ENCODE measurements around the gene CEP57.
"Not testable (repeated sequence)": the region's sequence is repeated elsewhere in the genome, so short reads cannot be mapped to it uniquely, and the experiment has no call there.

CEP57 gene

GRCh38 chr11:95805869-95806268, 15.6 kb downstream of the CEP57 start:
- peaks cover 58% of the 10 kb centered on the region for H3K36me3 ChIP-seq (ENCODE audit: insufficient read depth, low read length)
- H3K27me3 ChIP-seq (ENCODE audit: insufficient read depth, low read length), result no peaks in the 10 kb centered on the region
- H2AFZ ChIP-seq (ENCODE audit: low read depth, low read length), result no peak overlapping the region
- no peaks in the 10 kb centered on the region for H3K4me1 ChIP-seq (ENCODE audit: insufficient read depth, low read length)
- no peak overlapping the region for H3K4me3 ChIP-seq (ENCODE audit: low read length)
- H3K9me3 ChIP-seq (ENCODE audit: low read length), result peaks cover 11% of the 10 kb centered on the region

GRCh38 chr11:95806464-95806863, 16.2 kb downstream of the CEP57 start:
- H2AFZ ChIP-seq (ENCODE audit: low read depth, low read length); H3K27me3 ChIP-seq (ENCODE audit: insufficient read depth, low read length); H3K4me3 ChIP-seq (ENCODE audit: low read length); H3K4me1 ChIP-seq (ENCODE audit: insufficient read depth, low read length): not testable (repeated sequence)
- Histone ChIP-seq H3K36me3 (ENCODE audit: insufficient read depth, low read length) (peaks cover 52% of the 10 kb centered on the region), H3K9me3 (ENCODE audit: low read length) (peaks cover 11% of the 10 kb centered on the region)

- H3K4me3 ChIP-seq (ENCODE audit: low read length); H3K27me3 ChIP-seq (ENCODE audit: insufficient read depth, low read length): not testable (repeated sequence)
These were observed 20.8 kb downstream of the CEP57 start for GRCh38 chr11:95811052-95811451.

GRCh38 chr11:95816037-95816436, 25.7 kb downstream of the CEP57 start:
- Histone ChIP-seq H3K4me3 (ENCODE audit: low read length) (no peak overlapping the region), H3K9me3 (ENCODE audit: low read length) (no peaks in the 10 kb centered on the region), H2AFZ (ENCODE audit: low read depth, low read length) (no peak overlapping the region), H3K36me3 (ENCODE audit: insufficient read depth, low read length) (peaks cover 57% of the 10 kb centered on the region), H3K27me3 (ENCODE audit: insufficient read depth, low read length) (no peaks in the 10 kb centered on the region), H3K4me1 (ENCODE audit: insufficient read depth, low read length) (no peaks in the 10 kb centered on the region)

More at GRCh38 chr11:95811052-95811451, 20.8 kb downstream of the CEP57 start:
- peaks cover 42% of the 10 kb centered on the region for H3K36me3 ChIP-seq (ENCODE audit: insufficient read depth, low read length)
- H2AFZ ChIP-seq (ENCODE audit: low read depth, low read length); H3K9me3 ChIP-seq (ENCODE audit: low read length); H3K4me1 ChIP-seq (ENCODE audit: insufficient read depth, low read length): not testable (repeated sequence)

- Histone ChIP-seq H3K4me3 (ENCODE audit: low read length) (no peak overlapping the region), H3K9me3 (ENCODE audit: low read length) (no peaks in the 10 kb centered on the region), H2AFZ (ENCODE audit: low read depth, low read length) (no peak overlapping the region), H3K4me1 (ENCODE audit: insufficient read depth, low read length) (no peaks in the 10 kb centered on the region), H3K27me3 (ENCODE audit: insufficient read depth, low read length) (no peaks in the 10 kb centered on the region), H3K36me3 (ENCODE audit: insufficient read depth, low read length) (peaks cover 76% of the 10 kb centered on the region)
These were observed 31.3 kb downstream of the CEP57 start for GRCh38 chr11:95821640-95822039.

GRCh38 chr11:95827696-95828095, 37.4 kb downstream of the CEP57 start:
- no peaks in the 10 kb centered on the region for H3K9me3 ChIP-seq (ENCODE audit: low read length)
- H3K4me3 ChIP-seq (ENCODE audit: low read length), result no peak overlapping the region
- peaks cover 81% of the 10 kb centered on the region for H3K36me3 ChIP-seq (ENCODE audit: insufficient read depth, low read length)
- no peak overlapping the region for H2AFZ ChIP-seq (ENCODE audit: low read depth, low read length)
- no peaks in the 10 kb centered on the region for H3K27me3 ChIP-seq (ENCODE audit: insufficient read depth, low read length)
- no peaks in the 10 kb centered on the region for H3K4me1 ChIP-seq (ENCODE audit: insufficient read depth, low read length)

- Histone ChIP-seq H3K4me1 (ENCODE audit: insufficient read depth, low read length) (no peaks in the 10 kb centered on the region), H3K27me3 (ENCODE audit: insufficient read depth, low read length) (no peaks in the 10 kb centered on the region), H2AFZ (ENCODE audit: low read depth, low read length) (no peak overlapping the region), H3K36me3 (ENCODE audit: insufficient read depth, low read length) (peaks cover 82% of the 10 kb centered on the region), H3K9me3 (ENCODE audit: low read length) (no peaks in the 10 kb centered on the region), H3K4me3 (ENCODE audit: low read length) (no peak overlapping the region)
These were observed 39.4 kb downstream of the CEP57 start for GRCh38 chr11:95829580-95830259.

GRCh38 chr11:95831198-95831883, 41.0 kb downstream of the CEP57 start:
- Histone ChIP-seq H3K4me1 (ENCODE audit: insufficient read depth, low read length) (no peaks in the 10 kb centered on the region), H3K27me3 (ENCODE audit: insufficient read depth, low read length) (no peaks in the 10 kb centered on the region), H3K9me3 (ENCODE audit: low read length) (no peaks in the 10 kb centered on the region), H2AFZ (ENCODE audit: low read depth, low read length) (no peak overlapping the region), H3K36me3 (ENCODE audit: insufficient read depth, low read length) (peaks cover 82% of the 10 kb centered on the region), H3K4me3 (ENCODE audit: low read length) (no peak overlapping the region)

- Histone ChIP-seq H3K36me3 (ENCODE audit: insufficient read depth, low read length) (peaks cover 86% of the 10 kb centered on the region), H3K4me3 (ENCODE audit: low read length) (no peak overlapping the region)
These were observed 42.5 kb downstream of the CEP57 start for GRCh38 chr11:95832763-95833162.

GRCh38 chr11:95833378-95833777, 43.1 kb downstream of the CEP57 start:
- no peaks in the 10 kb centered on the region for H3K27me3 ChIP-seq (ENCODE audit: insufficient read depth, low read length)
- no peaks in the 10 kb centered on the region for H3K9me3 ChIP-seq (ENCODE audit: low read length)
- no peak overlapping the region for H3K4me3 ChIP-seq (ENCODE audit: low read length)
- H3K4me1 ChIP-seq (ENCODE audit: insufficient read depth, low read length), result no peaks in the 10 kb centered on the region
- no peak overlapping the region for H2AFZ ChIP-seq (ENCODE audit: low read depth, low read length)
- peaks cover 86% of the 10 kb centered on the region for H3K36me3 ChIP-seq (ENCODE audit: insufficient read depth, low read length)

More at GRCh38 chr11:95832763-95833162, 42.5 kb downstream of the CEP57 start:
- Histone ChIP-seq H3K9me3 (ENCODE audit: low read length) (no peaks in the 10 kb centered on the region), H2AFZ (ENCODE audit: low read depth, low read length) (no peak overlapping the region), H3K27me3 (ENCODE audit: insufficient read depth, low read length) (no peaks in the 10 kb centered on the region), H3K4me1 (ENCODE audit: insufficient read depth, low read length) (no peaks in the 10 kb centered on the region)

- H3K36me3 ChIP-seq (ENCODE audit: insufficient read depth, low read length), result peaks cover 88% of the 10 kb centered on the region
- H3K4me1 ChIP-seq (ENCODE audit: insufficient read depth, low read length), result no peaks in the 10 kb centered on the region
- H3K27me3 ChIP-seq (ENCODE audit: insufficient read depth, low read length), result no peaks in the 10 kb centered on the region
- no peaks in the 10 kb centered on the region for H3K9me3 ChIP-seq (ENCODE audit: low read length)
- H3K4me3 ChIP-seq (ENCODE audit: low read length), result no peak overlapping the region
- no peak overlapping the region for H2AFZ ChIP-seq (ENCODE audit: low read depth, low read length)
These were observed 45.1 kb downstream of the CEP57 start for GRCh38 chr11:95835351-95835750.

- H2AFZ ChIP-seq (ENCODE audit: low read depth, low read length), result no peak overlapping the region
- no peak overlapping the region for H3K4me3 ChIP-seq (ENCODE audit: low read length)
- H3K27me3 ChIP-seq (ENCODE audit: insufficient read depth, low read length), result no peaks in the 10 kb centered on the region
- no peaks in the 10 kb centered on the region for H3K9me3 ChIP-seq (ENCODE audit: low read length)
- peaks cover 90% of the 10 kb centered on the region for H3K36me3 ChIP-seq (ENCODE audit: insufficient read depth, low read length)
- H3K4me1 ChIP-seq (ENCODE audit: insufficient read depth, low read length), result no peaks in the 10 kb centered on the region
These were observed 45.6 kb downstream of the CEP57 start for GRCh38 chr11:95835768-95836488.

- Histone ChIP-seq H2AFZ (ENCODE audit: low read depth, low read length) (no peak overlapping the region), H3K4me1 (ENCODE audit: insufficient read depth, low read length) (no peaks in the 10 kb centered on the region), H3K36me3 (ENCODE audit: insufficient read depth, low read length) (peaks cover 73% of the 10 kb centered on the region)
These were observed 54.9 kb downstream of the CEP57 start for GRCh38 chr11:95845167-95845566.

More at GRCh38 chr11:95845167-95845566, 54.9 kb downstream of the CEP57 start:
- Histone ChIP-seq H3K4me3 (ENCODE audit: low read length) (no peak overlapping the region), H3K27me3 (ENCODE audit: insufficient read depth, low read length) (no peaks in the 10 kb centered on the region), H3K9me3 (ENCODE audit: low read length) (no peaks in the 10 kb centered on the region)

Measured in neuron (in vitro differentiated cells).